ENCODE data around the gene SSX4B.

- no peak for TF ChIP-seq CTCF (IDR thresholded peaks at IDR 0.05)
- no peak for TF ChIP-seq POLR2A (IDR thresholded peaks at IDR 0.05)
These were observed 45.0 kb upstream of the SSX4B start for GRCh38 chrX:48456628-48457331.
